Measurements from ENCODE around the gene ZNF778.
A peak's percentile ranks its signal among the peaks of the same experiment; 100 is the strongest.

The ZNF778 gene

DNA sequence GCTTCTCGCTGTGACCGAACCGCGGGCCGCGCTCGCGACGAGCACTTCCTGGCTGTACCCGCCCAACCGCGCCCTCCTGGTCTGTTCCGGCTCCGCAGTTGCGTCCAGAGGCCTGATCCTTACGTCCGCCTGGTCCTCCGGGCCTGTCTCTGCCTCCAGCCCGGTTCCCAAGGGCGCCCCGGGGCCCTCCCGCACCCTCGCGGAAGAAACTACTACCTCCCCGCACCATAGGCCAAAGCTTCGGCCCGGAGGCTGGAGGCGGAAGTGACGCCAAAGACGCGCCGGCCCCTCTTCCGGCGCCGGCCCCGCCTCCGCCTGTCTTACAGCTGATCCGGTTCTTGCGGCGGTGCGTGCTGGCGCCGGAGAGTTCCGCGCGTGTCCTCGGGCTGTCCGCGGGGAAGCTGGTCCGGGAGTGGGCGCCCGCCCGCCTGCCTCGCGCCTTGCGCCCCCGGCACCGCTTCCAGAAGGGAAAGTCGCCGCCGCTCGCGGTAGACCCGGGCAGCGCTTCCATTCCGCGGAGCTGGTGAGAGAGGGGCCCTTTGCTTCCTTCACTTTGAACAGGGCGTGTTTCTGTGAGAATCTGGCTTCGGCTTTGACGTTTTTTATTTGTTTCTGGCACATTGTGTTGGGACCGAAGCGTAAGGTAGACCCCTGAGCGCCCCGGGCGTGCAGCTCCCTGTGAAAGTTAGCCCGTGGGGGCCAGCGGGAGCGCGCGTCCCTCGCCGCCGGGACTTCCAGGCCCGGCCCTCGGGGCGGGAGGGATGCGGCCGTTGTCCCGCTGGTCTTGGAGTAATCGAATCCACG lies at the start of gene ZNF778:
TSS of gene ZNF778 (plus strand) at position 316 of the 804 bp plus-strand sequence. CDS start 3,425 bp downstream, outside the sequence.
- DNase-seq, result peak in 1 of 2 experiments; percentile 77

DNA sequence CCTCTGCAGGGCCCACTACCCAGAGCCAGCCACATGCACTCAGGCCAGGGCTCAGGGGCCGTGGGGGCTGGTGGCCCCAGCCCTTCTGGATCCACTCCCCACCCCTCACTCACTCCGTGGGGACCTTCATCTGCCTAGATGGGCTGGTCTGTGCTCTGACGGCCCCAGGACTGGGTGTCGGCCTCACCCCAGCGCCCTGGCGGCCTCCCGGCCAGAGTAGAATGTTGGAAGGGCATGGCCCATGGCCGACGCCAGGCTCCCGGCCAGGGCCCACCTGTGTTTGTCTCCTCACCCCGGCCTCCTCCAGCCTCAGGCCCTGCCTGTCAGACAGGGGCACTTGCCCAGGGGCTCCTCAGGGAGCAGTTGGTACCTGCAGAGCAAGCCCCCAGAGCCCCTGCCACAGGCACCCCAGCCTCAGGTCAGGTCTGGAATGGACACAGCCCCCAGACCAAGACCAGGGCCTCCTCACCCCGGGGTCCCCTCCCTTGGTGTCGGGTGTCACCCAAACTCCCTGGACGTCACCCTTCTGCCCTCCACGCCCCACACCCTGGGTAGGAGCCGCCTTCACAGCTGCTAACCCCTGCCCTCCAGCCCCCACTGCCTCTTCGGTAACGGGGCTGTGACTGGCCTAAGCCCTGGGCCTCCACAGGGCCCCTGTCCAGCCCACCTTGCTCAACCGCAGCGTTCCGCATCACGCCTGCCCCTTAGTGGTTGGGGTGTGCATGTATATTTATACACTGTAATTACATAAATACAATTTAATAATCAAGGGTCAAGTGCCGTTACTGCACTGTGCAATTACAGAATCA lies 48.9 kb upstream of the ZNF778 start:
- peak in 1 of 2 experiments; percentile 60 for DNase-seq

DNA sequence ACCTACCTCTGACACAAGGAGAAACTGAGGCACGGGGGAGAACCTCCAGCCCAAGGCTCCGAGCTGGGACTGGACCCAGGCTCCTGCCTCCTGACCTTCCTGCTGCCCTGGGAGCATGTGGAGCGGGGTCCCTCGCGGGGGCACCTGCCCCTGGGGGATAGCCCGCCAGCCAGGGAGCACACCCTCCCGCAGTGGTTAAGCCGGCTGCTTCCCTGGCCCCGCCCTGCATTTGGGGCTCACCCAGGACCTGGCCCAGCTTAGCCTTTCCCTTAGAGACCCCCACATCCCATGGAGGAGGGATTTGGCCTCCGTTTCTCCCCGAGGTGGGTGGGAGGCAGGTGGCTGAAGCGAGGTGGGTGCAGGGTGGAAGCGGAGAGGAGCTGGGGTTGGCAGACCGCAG lies 47.7 kb upstream of the ZNF778 start:
- no peak for DNase-seq

DNA sequence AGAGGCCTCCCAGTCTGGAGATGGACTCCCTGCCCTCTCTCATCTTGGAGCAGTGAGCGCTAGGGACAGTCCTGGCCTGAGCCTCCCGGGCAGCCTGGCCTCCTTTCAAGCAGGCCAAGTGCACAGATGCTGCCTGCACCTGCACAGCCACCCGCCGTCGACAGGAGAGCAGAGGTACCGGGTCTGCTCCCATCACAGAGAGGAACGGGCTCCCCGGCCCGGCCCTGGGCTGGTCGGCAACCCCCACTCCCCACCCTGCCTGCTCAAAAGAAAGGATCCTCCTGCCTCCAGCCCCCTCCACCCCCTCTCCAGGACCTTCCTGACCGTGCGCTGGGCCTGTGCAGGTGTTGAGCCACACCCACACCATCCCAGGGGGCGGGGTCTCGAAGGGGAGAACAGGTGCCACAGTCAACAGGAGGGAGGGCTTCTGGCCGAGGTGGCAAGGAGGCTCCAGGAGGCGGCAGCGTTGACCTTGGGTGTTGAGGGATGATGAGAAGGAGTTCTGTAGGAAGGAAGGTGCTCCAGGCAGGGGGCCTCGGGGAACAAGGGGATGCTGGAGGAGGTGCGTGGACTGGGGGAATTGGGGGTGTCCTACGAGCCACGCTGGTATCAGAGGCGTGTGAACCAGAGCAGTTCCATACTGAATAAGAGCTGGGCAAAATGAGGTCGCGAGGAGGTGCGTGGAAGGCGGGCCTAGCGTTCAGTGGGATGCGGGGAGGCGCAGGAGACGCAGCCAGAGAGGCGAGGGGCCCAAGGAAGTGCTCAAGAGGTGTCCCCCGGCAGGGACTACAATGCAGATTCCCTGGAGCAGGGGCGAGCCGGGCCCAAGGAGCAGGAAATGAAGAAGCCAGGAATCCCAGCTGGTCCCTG lies 46.9 kb upstream of the ZNF778 start:
- DNase-seq, result peak; percentile 60 to 82

DNA sequence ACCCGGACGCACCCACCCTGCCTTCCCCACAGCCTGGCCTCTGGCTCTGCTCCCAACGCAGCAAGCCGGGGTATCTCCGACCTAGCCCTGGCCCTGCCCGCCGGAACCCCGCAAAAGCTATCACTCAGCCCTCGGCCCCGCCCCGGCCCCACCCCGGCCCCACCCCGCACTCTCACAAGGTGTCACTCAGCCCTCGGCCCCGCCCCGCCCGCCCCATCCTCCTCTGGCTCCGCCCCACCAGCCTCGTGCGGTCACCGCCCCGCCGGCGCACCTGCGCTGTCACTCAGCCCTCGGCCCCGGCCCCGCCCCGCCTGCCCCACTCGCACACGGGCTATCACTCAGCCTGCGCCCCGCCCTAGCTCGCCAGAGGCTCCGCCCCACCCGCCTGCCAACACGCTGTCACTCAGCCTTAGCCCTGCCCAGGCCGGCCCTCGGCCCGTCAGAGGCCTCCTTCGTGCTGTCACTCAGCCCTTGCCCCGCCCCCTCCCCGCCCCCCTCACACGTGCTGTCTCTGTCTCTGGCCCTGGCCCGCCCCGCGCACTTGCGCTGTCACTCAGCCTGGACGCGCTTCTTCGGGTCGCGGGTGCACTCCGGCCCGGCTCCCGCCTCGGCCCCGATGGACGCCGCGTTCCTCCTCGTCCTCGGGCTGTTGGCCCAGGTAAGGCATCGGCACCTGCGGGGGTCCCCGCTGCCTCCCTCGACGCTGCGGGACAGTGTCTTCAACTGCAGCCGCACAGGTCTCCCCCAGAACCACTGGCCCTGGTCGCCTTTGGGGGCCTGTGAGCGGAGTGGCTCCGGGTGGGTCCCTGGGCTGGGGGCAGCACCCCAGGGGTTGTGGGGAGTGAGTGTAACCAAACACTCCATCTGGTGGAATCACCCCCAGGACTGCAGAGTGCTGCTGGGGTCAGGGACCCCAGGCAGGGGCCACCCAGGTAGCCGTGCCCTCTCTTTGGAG lies 46.0 kb upstream of the ZNF778 start, which contains the start of gene CDH15:
TSS of gene CDH15 (plus strand) at position 533 of the 955 bp plus-strand sequence. CDS start at position 617, 84 bp downstream.
- DNase-seq, result peak; percentile 94 to 98

DNA sequence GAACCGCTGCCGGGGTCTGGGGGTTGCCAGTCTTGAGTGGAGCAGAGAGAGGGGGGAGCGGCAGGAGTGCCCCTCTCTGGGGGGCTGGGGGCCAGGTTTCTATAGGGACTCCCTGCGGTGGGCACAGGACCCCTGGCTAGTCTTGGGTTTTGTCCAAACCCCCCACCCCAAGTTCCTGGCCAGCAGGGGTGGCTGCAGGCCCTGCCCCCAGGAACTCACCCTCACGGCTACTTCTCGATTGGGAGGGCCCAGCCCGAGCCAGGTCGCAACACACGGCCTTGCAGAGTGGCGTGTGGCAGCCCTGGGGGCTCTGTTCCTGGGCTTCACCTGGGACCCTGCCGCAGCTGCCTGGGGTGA lies 45.4 kb upstream of the ZNF778 start:
- DNase-seq, result no peak

DNA sequence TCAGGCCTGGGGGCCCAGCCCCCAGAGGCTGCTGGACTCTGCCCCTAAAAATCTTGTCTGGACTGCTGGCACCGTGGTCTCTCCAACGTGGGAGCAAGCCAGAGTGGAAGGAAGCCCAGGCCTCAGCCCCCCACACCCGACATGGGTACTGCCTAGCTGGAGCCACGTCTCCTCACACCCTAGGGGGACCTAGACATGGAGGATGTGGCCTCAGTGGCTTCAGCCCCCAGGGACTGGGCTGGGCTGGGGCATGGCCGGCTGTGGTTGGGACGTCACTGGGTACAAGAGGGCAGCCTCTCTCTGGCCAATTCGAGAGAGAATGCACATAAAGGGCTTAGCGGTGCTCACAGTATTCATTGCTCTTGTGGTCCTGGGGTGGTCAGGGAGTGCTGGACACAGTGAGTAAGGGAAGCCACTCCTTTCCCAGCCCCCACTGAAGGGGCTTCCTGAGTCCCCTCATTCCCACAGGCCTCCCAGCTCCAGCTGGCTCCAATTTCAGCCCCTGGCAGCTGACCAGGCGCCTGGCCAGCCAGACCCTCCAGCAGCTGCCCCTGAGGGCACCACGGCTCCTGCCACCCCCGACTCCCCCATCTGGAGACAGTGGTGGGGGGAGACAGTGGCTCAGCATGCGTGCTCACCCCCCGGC lies 44.9 kb upstream of the ZNF778 start:
- peak in 1 of 2 experiments; percentile 42 for DNase-seq

DNA sequence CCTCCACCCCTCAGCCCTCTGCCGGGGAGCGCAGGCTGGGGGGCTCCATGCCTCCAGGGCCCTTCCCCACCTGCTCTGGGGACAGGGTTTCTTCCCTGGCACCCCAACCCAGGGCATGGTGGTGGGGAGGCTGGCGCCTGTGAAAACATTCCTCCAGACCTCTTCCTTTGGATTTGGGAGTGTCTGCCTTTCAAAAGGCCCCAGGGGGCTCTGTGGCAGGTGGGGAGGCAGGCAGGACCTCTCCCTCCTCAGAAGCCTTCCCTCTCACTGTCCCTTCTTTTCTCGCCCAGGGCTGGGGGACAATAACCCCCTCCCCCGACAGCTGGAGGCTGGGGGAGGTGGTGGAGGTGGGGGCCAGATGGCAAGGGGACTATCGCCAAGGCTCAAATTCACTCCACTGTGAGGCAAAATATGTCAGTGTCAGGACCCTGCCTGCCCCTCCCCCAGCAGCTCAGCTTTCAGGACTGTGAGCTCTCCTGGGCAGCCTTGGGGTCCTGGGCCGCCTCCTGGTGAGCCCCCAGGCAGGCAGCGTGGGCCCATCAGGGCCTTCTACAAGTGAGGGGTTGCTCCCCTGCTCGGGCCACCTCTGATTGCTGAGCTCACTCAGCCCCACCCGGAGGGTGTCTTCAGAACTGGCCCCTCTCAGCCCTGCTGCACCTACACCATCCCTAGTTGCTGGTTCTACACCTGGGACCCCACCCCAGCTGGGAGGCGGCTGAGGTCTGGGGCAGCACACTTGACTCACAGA lies 44.2 kb upstream of the ZNF778 start:
- peak; percentile 94 to 95 for DNase-seq

DNA sequence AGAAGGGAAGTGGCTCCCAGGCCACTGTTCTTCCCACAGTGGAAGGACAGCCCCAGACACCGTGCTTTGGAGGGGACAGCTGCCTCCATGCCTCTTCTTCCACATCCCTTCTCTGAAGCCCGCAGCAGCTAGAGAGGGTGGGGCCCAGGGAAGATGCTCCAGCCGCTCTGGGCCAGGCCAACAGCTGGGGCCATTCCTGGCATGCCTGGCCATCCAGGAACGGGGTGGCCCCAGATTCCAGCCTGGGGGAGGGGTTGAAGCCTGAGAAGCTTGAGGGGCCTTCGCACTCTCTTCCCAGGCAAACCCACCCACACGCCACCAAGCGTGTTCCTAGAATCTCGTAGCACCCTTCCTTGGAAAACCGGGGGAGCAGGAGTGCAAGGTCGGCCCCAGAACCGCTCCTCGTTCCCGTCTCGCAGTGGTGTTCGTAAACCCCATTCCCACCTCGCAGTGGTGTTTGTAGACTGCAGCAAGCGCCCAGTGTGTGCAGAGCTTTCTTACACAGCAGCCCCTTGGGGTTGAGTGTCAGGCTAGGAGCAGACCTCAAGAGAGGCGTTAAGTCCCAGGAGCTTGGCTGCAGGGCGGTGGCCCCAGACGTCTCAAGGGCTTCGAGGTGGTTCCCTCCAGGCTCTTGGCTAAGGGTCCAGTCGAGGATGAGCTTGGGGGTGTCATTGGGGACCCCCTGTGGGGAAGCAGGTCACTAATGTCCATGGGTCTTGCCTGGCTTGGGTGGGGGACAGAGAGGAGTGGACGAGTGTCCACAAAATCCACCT lies 43.3 kb upstream of the ZNF778 start:
- peak in 1 of 2 experiments; percentile 37 for DNase-seq

DNA sequence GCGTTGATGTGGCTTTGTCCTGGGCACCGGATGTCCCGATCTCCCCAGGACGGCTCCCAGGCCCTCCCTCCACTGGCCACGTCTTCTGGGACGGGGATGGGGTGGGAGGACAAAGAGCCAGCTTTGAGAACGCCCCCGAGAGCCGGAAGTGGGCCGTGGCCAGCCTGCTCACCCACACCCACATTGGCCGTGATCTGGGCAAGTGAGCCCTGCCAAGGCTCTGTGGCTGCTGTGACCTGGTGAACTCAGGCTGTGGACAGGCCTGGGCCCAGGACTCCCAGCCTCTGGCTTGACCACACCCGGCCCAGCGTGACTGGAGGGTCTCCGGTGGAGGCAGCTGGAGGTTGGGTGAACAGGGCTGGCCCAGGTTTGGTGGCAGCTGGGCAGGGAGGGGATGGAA lies 42.6 kb upstream of the ZNF778 start:
- DNase-seq, result no peak

DNA sequence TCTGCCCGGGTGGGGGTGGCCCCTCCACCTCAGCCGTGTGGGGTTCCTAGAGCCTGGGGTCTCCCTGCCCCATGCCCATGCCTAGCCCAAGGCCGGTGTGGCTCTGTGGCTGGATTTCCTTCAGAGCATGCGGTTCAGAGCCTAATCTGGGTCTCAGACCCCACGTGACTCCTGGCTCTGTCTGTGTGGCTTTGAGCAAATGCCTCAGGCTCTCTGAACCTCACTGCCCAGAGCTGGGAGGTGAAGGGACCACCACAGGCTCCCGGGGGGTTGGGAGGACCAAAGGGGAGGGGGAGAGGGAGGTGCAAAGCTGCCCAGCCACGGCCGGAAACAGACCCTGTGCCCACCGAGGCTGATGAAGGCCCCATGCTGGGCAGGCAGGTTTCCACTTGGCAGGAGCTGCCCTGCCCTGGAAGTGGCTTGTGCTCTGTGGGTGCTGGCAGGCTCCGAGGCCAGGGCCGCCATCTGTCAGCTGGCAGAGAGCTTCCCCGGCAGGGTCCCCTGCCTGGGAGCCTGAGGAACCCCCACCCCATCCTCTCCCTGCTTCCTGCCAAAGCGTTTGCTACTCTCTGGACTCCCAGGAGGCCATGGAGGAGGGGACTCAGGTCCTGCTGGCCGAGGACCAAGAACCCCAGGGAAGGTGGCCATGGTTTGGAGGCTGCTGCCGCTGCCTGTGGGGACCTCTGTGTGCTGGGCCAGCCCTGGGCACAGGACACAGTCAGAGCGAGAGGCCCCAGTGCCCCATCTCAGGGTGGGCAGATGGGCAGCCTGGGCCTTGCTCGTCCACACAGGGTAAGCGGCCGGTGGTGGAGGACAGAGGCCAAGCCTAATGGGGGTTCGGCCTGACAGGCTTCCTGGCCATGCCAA lies 42.0 kb upstream of the ZNF778 start:
- DNase-seq, result peak; percentile 63 to 83

DNA sequence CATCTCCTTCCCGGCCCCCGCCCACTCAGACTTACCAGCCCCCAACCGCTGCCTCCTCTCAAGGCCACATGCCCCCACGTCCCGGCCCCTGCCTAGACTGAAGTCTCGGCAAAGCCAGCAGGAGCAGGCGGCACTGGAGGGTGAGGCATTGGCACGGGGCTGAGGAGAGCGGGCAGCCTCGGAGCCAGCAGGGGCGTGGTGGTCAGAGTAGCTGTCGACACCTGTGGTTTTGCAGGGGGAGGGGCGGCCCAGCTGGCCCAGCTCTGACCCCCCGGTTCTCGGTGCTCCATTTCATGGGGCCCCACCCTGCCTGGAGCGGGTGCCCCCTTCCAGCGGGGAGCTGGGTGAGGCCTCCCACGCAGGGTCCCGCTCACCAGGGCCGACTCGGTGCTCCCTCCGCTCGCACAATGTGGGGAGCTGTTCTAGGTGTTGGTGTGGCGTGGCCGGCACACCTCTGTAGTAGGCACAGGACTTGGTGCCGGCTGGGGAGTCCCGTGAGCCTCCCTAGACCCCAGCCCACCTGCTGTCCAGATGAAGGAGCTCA lies 41.3 kb upstream of the ZNF778 start:
- no peak for DNase-seq

DNA sequence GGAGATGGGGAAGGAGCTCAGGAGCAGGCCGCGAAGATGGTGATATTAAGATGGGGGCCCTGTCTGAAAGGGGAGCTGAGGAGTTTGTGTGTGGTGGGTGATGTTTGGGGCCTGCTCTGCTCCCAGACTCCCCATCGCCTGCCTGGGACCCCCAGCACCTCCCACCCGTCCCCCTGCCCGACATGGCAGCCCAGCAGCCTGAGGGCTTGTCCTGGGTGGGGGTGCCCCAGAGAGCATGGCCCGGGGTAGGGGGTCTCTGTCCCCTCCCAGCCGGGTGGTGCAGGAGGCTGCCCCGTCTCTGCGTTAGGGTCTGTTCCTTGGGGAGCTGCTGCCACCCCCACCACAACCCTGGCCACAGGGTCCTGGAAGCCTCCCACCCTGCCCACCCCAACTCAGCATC lies 40.8 kb upstream of the ZNF778 start:
- no peak for DNase-seq

DNA sequence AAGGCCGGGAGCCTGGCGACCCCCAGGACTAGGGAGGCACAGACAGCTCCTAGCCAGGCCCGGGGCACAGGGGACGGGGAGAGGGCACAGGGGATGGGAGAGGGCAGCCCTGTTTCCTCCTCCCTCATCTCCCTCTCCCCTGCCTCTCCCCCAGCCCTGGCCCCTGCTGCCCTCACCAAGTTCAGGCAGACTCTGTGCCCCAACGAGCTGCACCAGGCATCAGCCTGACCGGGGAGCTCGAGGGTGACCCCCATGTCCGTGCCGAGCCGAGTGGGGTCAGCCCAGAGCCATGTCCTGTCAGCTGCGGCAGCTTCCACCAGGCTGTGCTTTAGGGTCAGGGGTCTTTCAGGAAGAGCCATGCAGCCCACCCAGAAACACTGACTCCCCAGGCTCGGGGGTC lies 40.0 kb upstream of the ZNF778 start:
- DNase-seq, result no peak

DNA sequence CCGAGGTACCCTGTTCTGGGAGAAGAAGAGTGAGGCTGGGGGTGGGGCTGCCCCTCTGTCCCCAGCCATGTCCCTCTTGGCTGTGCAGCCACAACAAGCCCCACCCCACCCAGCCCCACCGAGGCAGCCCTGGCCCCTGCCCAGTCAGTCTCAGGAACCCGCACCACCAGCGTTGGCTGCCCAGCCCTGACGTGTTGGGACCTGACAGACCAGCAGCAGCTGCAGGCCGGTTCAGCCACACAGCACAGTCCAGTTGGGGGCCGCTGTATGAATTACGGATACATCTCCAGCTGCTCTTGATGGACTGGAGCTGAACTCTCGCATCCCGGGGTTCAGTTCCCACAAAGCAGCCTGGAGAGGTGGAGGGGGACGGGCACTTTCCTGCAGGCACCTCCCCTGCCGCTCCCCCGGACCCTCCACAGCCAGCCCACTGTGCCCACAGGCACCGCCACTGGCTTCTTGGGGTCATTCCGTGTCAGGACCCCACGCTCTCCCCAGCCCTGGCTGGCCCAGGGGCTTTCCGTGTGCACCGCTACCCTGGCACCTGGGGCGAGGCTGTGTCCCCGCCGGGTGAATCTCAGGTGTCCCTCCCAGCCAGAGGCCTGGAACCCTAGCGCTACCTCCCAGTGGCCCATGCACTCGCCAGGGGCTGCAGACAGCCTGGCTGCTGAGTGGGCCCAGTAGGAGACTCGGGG lies 38.9 kb upstream of the ZNF778 start:
- no peak for DNase-seq

DNA sequence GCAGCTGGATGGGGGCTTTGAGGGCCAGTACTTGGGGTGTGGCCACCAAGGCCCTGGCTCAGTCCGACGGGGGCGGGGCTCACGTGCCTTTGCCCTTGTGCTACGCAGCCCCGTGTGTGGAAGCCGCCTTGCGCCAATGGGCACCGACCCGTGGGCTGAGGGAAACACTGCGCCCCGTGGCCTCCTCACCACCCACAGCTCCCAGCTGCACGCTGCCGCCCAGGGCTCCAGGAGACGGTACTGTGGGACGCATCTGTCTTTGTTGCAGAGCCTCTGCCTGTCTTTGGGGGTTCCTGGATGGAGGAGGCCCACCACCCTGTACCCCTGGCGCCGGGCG lies 38.4 kb upstream of the ZNF778 start:
- no peak for DNase-seq

DNA sequence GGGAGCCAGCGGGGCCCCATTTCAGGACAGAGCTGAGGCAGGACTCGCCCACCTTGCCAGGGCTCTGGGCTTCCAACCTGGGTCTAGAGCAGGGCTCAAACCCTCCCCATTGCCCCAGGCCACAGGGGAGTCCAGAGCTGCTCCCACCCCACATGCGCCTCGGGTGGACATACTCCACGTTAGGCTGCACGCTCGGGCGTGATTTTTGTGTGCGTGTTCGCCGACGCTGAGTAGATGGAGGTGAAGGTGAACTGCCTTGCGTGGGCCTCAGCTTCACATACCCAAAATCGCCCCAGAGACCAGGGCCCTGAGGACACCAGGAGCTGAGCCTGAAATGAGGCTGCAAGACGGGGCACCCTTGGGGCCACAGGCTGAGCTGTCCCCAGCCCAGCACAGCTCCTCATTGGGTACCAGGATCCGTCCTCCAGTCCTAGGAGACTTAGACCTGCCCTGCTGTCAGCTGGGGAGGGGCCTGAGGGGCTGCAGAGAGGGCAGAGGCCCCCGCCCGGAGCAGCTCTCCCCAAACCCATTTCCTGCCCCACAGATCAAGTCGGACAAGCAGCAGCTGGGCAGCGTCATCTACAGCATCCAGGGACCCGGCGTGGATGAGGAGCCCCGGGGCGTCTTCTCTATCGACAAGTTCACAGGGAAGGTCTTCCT lies 37.7 kb upstream of the ZNF778 start:
- DNase-seq, result no peak
